B cell (primary cell): ENCODE measurements around the gene EIF4A3. TPM values are rescaled to one million over a fixed set of nuclear protein-coding genes. Genes with fewer than 3 reads are reported as not detected.

Source experiments
- ATAC-seq: fragments of 200-7000 bp; cut with Tn5 transposase; one replicate; pipeline ENCODE4 v1.10.0; 2021; ENCODE audit warnings: low read depth, mild to moderate bottlenecking, moderate number of reproducible peaks, moderate library complexity
- CTCF ChIA-PET: fragments of 350-600 bp; sonication (Branson Sonifier 250); formaldehyde crosslinking; loops from one replicate; lab custom pipeline; 2021; ENCODE audit warnings: antibody characterized with exemption, inconsistent platforms; lab: Charles Lee
- POLR2A ChIA-PET: fragments of 350-600 bp; sonication (Branson Sonifier 250); formaldehyde crosslinking; loops from one replicate; lab custom pipeline; 2021; ENCODE audit warnings: antibody characterized with exemption; lab: Charles Lee
- DNase-seq: peaks from one replicate; pipeline ENCODE4 v3.0.0; 2013
- H2AFZ ChIP-seq: 2 replicates; pipeline ENCODE4 v1.6.1; 2012; ENCODE audit warnings: mild to moderate bottlenecking, low read depth, low read length; ENCODE audit not compliant: insufficient read depth, poor library complexity, severe bottlenecking
- H3K27ac ChIP-seq, 2 donors: 1 replicate in 1 of 2; 2 replicates in 1 of 2; pipeline ENCODE4 v1.5.1; 2012 to 2013; ENCODE audit warnings: low read length in 2 of 2, mild to moderate bottlenecking in 2 of 2, moderate library complexity in 1 of 2
- H3K27me3 ChIP-seq, 4 experiments: fragments of 200-600 bp in 1 of 4; sonication (generic) in 1 of 4; replicated peaks in 1 of 4; 1 replicate in 2 of 4; 2 replicates in 2 of 4; pipeline versions ENCODE4 v1.6.1 to v1.7.0; 2013 to 2016; ENCODE audit warnings: low read length in 3 of 4, mild to moderate bottlenecking in 2 of 4, mixed read lengths in 1 of 4, moderate library complexity in 1 of 4; ENCODE audit not compliant: insufficient read depth in 4 of 4, control insufficient read depth in 3 of 4; ENCODE audit errors: control extremely low read depth in 1 of 4
- H3K36me3 ChIP-seq, 2 experiments: replicated peaks in 1 of 2; 1 replicate in 1 of 2; 2 replicates in 1 of 2; pipeline versions ENCODE4 v1.6.1 to v1.7.1; 2013; ENCODE audit warnings: low read length in 1 of 2; ENCODE audit not compliant: insufficient read depth in 2 of 2, control insufficient read depth in 1 of 2; ENCODE audit errors: control extremely low read depth in 1 of 2, extremely low read depth in 1 of 2
- H3K4me1 ChIP-seq, 2 donors: fragments of 200-600 bp in 1 of 2; sonication (generic) in 1 of 2; 1 replicate in 1 of 2; 2 replicates in 1 of 2; pipeline versions ENCODE4 v1.5.1 to v1.6.1; 2013 to 2017; ENCODE audit warnings: low read length in 2 of 2; ENCODE audit not compliant: control insufficient read depth in 2 of 2, insufficient read depth in 2 of 2
- H3K4me2 ChIP-seq: replicated peaks from 2 replicates; pipeline ENCODE3; 2012; ENCODE audit warnings: mild to moderate bottlenecking, low read depth, low read length; ENCODE audit not compliant: poor library complexity, severe bottlenecking
- H3K4me3 ChIP-seq, 5 experiments: fragments of 200-600 bp in 1 of 5; sonication (generic) in 1 of 5; 1 replicate in 3 of 5; 2 replicates in 2 of 5; pipeline versions ENCODE4 v1.5.1 to v1.7.0; 2011 to 2016; ENCODE audit warnings: low read length in 4 of 5, mild to moderate bottlenecking in 4 of 5, low read depth in 2 of 5, control low read depth in 1 of 5, moderate library complexity in 1 of 5; ENCODE audit not compliant: insufficient read depth in 1 of 5; ENCODE audit errors: control extremely low read depth in 1 of 5, extremely low read depth in 1 of 5
- H3K79me2 ChIP-seq: fragments of 200-600 bp; sonication (generic); one replicate; pipeline ENCODE4 v1.6.0; 2016; ENCODE audit warnings: low read length; ENCODE audit not compliant: control insufficient read depth, insufficient read depth
- H3K9ac ChIP-seq: fragments of 200-600 bp; sonication (generic); 2 replicates; pipeline ENCODE4 v1.6.1; 2017; ENCODE audit warnings: mild to moderate bottlenecking, low read length, moderate library complexity
- H3K9me3 ChIP-seq, 3 donors: one replicate each; pipeline versions ENCODE4 v1.6.1 to v1.7.1; 2013; ENCODE audit warnings: low read length in 2 of 3; ENCODE audit not compliant: control insufficient read depth in 2 of 3, insufficient read depth in 1 of 3; ENCODE audit errors: control extremely low read depth in 1 of 3
- H4K20me1 ChIP-seq: 2 replicates; pipeline ENCODE4 v1.6.0; 2012; ENCODE audit warnings: mild to moderate bottlenecking, low read length; ENCODE audit not compliant: insufficient read depth, control insufficient read depth, poor library complexity, severe bottlenecking
- H3K27ac Mint-ChIP-seq: one replicate; pipeline ENCODE4 v1.8.0; 2021; ENCODE audit warnings: mixed read lengths
- H3K27me3 Mint-ChIP-seq: one replicate; pipeline ENCODE4 v1.8.0; 2021; ENCODE audit warnings: mixed read lengths
- H3K4me1 Mint-ChIP-seq: one replicate; pipeline ENCODE4 v1.8.0; 2021; ENCODE audit warnings: mixed read lengths
- H3K4me3 Mint-ChIP-seq: one replicate; pipeline ENCODE4 v1.8.0; 2021; ENCODE audit warnings: mixed read lengths
- H3K9me3 Mint-ChIP-seq: one replicate; pipeline ENCODE4 v1.8.0; 2022; ENCODE audit warnings: mixed read lengths; ENCODE audit not compliant: insufficient read depth
- EZH2 ChIP-seq: IDR thresholded peaks from 2 replicates; pipeline ENCODE4 v1.6.1; 2012; ENCODE audit warnings: borderline replicate concordance, low read depth, mild to moderate bottlenecking, moderate library complexity, low read length; ENCODE audit not compliant: insufficient read depth, poor library complexity, severe bottlenecking
- WGBS: methylation state at CpG from one replicate; pipeline ENCODE4 v1.1.5; 2013; ENCODE audit warnings: missing lambda C conversion rate; ENCODE audit not compliant: insufficient coverage; 5-methylcytosine and 5-hydroxymethylcytosine counted together
- intact Hi-C: fragments of 100-400 bp; cut with micrococcal nuclease; formaldehyde crosslinking; loops from one replicate; pipeline ENCODE4 v1.10.0; 2022
- polyA plus RNA-seq: library from polyadenylated mRNA; depleted of rRNA; stranded (reverse); fragments of >200 nt; gene quantifications from 2 replicates; pipeline ENCODE4 v1.2.3, GENCODE V29; 2012
- total RNA-seq, 2 donors: library from RNA; stranded (reverse); fragments of 120-200 nt in 1 of 2; gene quantifications; 1 replicate in 1 of 2; 2 replicates in 1 of 2; pipeline versions ENCODE4 v1.2.3 to v1.2.4, GENCODE V29; 2013 to 2022
- TF ChIP-seq, protein P1 (sequence below): fragments of 200-600 bp; IDR thresholded peaks from one replicate; pipeline ENCODE4 v1.8.0; 2022; ENCODE audit warnings: antibody characterized with exemption, mild to moderate bottlenecking

The EIF4A3 gene
- total and polyA plus RNA-seq, 2 donors (not counting 1 experiment from before 2014, with no cell fraction given), result 86.0 to 137 TPM

DNA sequence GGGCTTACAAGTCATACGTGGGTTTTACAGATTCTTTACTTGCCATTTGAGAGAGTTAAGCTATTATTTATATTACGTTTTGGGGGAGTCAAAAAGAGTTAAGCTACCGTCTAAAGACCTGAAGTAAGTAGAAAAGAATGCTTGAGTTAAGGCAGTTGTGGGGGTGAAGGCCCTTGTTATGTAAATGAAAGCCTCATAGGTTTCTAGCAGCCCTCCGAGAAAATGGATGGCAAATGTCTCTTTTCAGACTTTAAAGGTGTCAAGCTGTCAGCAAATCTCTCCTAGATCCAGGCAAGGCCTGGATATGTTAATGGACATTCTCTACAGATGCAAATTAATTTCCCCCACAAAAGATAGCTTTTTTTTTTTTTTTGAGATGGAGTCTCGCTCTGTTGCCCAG, 7.2 kb upstream of the EIF4A3 start:
- ATAC-seq (no peak), DNase-seq (no peak)
- TF ChIP-seq EZH2, result no peak
- TF ChIP-seq, protein P1, sequence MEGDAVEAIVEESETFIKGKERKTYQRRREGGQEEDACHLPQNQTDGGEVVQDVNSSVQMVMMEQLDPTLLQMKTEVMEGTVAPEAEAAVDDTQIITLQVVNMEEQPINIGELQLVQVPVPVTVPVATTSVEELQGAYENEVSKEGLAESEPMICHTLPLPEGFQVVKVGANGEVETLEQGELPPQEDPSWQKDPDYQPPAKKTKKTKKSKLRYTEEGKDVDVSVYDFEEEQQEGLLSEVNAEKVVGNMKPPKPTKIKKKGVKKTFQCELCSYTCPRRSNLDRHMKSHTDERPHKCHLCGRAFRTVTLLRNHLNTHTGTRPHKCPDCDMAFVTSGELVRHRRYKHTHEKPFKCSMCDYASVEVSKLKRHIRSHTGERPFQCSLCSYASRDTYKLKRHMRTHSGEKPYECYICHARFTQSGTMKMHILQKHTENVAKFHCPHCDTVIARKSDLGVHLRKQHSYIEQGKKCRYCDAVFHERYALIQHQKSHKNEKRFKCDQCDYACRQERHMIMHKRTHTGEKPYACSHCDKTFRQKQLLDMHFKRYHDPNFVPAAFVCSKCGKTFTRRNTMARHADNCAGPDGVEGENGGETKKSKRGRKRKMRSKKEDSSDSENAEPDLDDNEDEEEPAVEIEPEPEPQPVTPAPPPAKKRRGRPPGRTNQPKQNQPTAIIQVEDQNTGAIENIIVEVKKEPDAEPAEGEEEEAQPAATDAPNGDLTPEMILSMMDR, result no peak
- no peak overlapping the region for H3K4me3 Mint-ChIP-seq
- no peak overlapping the region for H3K27ac ChIP-seq
- no peak overlapping the region for H3K9ac ChIP-seq
- POLR2A ChIA-PET, result interaction anchor here (0.6 kb wide), 1 partner anchor 11 kb away, joined by 4 read pairs; no protein-coding TSS in a partner anchor
- H3K9me3 ChIP-seq, result peaks cover 2 to 9% (median 8%) of the 10 kb centered on the region in 3 donors
- peaks cover 8% of the 10 kb centered on the region for H3K4me1 Mint-ChIP-seq
- no peak overlapping the region for H3K4me3 ChIP-seq
- CTCF ChIA-PET, result interaction anchor here (0.7 kb wide), 1 partner anchor 114 kb away, joined by 3 read pairs; no protein-coding TSS in a partner anchor
- intact Hi-C loops, result no loop called here
- H4K20me1 ChIP-seq, result no peaks in the 10 kb centered on the region
- no peak overlapping the region for H3K4me2 ChIP-seq
- peaks cover 2% of the 10 kb centered on the region for H3K9me3 Mint-ChIP-seq
- H3K27me3 ChIP-seq, result no peaks in the 10 kb centered on the region
- peaks cover under 1% of the 10 kb centered on the region for H3K27me3 Mint-ChIP-seq
- H3K4me1 ChIP-seq, result peaks cover 5 to 13% of the 10 kb centered on the region in 2 donors
- H3K36me3 ChIP-seq, result no peaks in the 10 kb centered on the region
- 93% methylated on average over 3 of the region's 5 CpGs for WGBS
- H3K79me2 ChIP-seq, result no peaks in the 10 kb centered on the region
- H2AFZ ChIP-seq, result no peak overlapping the region
- H3K27ac Mint-ChIP-seq, result no peak overlapping the region

DNA sequence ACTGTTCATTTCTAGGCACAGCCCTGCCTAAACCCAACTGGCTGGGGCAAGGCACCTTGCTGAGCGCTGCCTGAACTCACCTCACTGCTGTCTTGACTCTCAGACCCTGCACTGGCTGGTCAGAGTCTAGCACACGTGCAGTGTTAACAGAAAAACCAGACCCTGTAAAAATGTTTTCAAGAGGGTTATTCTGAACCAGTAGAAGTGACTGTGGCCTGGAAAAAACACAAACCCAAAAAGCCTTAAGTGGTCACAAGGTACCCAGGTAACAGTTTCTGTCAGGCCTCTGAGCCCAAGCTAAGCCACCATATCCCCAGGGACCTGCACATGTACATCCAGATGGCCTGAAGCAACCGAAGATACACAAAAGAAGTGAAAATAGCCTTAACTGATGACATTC, 6.1 kb upstream of the EIF4A3 start:
- Mint-ChIP-seq H3K27ac (peak overlapping the region; percentile 10), H3K4me3 (no peak overlapping the region), H3K4me1 (peaks cover 15% of the 10 kb centered on the region), H3K27me3 (no peaks in the 10 kb centered on the region), H3K9me3 (peaks cover 2% of the 10 kb centered on the region)
- Histone ChIP-seq H3K4me3 (no peak overlapping the region), H3K79me2 (peaks cover 5% of the 10 kb centered on the region), H3K4me2 (no peak overlapping the region), H3K27ac (no peak overlapping the region), H4K20me1 (no peaks in the 10 kb centered on the region), H3K27me3 (no peaks in the 10 kb centered on the region), H2AFZ (no peak overlapping the region), H3K9me3 (peaks cover 2 to 9% (median 8%) of the 10 kb centered on the region in 3 donors), H3K36me3 (no peaks in the 10 kb centered on the region), H3K4me1 (peaks cover 9 to 17% of the 10 kb centered on the region in 2 donors), H3K9ac (no peak overlapping the region)
- intact Hi-C loops, result no loop called here
- TF ChIP-seq, protein P1, result no peak
- no peak for TF ChIP-seq EZH2
- WGBS, result 14% methylated on average over 3 of the region's 3 CpGs
- ChIA-PET POLR2A (no interaction called here), CTCF (no interaction called here)
- ATAC-seq (no peak), DNase-seq (peak; percentile 31)
